H1 (cell line): Measurements from ENCODE around the gene GRXCR2. TPM values are rescaled to one million over a fixed set of nuclear protein-coding genes. Genes with fewer than 3 reads are reported as not detected.

Experiments
- CTCF ChIA-PET: fragments of 300-600 bp; sonication (Branson Sonifier 250); formaldehyde crosslinking; loops from one replicate; lab custom pipeline; 2021; ENCODE audit not compliant: partially characterized antibody; lab: Charles Lee
- POLR2A ChIA-PET: fragments of 300-600 bp; sonication (Branson Sonifier 250); formaldehyde crosslinking; loops from one replicate; lab custom pipeline; 2021; ENCODE audit warnings: inconsistent platforms; ENCODE audit not compliant: partially characterized antibody; lab: Charles Lee
- DNase-seq, 2 experiments: peaks; one replicate each; pipeline versions ENCODE4 v3.0.0 to v3.0.0-alpha.2; 2010 to 2022; ENCODE audit warnings: low spot score in 2 of 2, low read depth in 1 of 2, mixed read lengths in 1 of 2
- FAIRE-seq: peaks from 2 replicates; lab custom pipeline; 2011; peaks lifted over from hg19 to GRCh38; lab: Jason Lieb, UNC
- H2AFZ ChIP-seq: 2 replicates; pipeline ENCODE4 v1.8.1; 2012; ENCODE audit warnings: low read length, inconsistent platforms
- H2AK5ac ChIP-seq: 2 replicates; pipeline ENCODE4 v1.6.1; 2013; ENCODE audit warnings: low read depth, low read length
- H2BK120ac ChIP-seq: replicated peaks from 2 replicates; pipeline ENCODE3; 2013; ENCODE audit warnings: low read depth, low read length, inconsistent platforms
- H2BK12ac ChIP-seq: 2 replicates; pipeline ENCODE4 v1.6.1; 2013; ENCODE audit warnings: low read depth, low read length
- H2BK15ac ChIP-seq: 2 replicates; pipeline ENCODE4 v1.6.1; 2013; ENCODE audit warnings: low read length
- H2BK20ac ChIP-seq: 2 replicates; pipeline ENCODE4 v1.6.1; 2013; ENCODE audit warnings: low read length
- H2BK5ac ChIP-seq: 2 replicates; pipeline ENCODE4 v1.6.1; 2013; ENCODE audit warnings: low read depth, low read length
- H3K14ac ChIP-seq: 2 replicates; pipeline ENCODE4 v1.6.1; 2013; ENCODE audit warnings: inconsistent platforms; ENCODE audit not compliant: insufficient read length
- H3K18ac ChIP-seq: 2 replicates; pipeline ENCODE4 v1.6.1; 2013; ENCODE audit warnings: low read length; ENCODE audit errors: extremely low read depth
- H3K23ac ChIP-seq: 2 replicates; pipeline ENCODE4 v1.6.1; 2013; ENCODE audit warnings: inconsistent platforms; ENCODE audit not compliant: insufficient read length
- H3K23me2 ChIP-seq: 2 replicates; pipeline ENCODE4 v1.6.1; 2013; ENCODE audit warnings: low read depth, low read length
- H3K27ac ChIP-seq: 2 replicates; pipeline ENCODE4 v1.6.1; 2011; ENCODE audit warnings: low read depth, low read length, inconsistent platforms
- H3K27me3 ChIP-seq, 4 experiments: replicated peaks in 1 of 4; 1 replicate in 1 of 4; 2 replicates in 3 of 4; pipeline versions ENCODE4 v1.6.1 to v1.8.1; 2011 to 2013; ENCODE audit warnings: low read length in 3 of 4, mild to moderate bottlenecking in 3 of 4, inconsistent platforms in 2 of 4, mixed read lengths in 2 of 4, moderate library complexity in 1 of 4; ENCODE audit not compliant: control insufficient read depth in 3 of 4, insufficient read depth in 3 of 4; ENCODE audit errors: extremely low read depth in 1 of 4
- H3K36me3 ChIP-seq, 4 experiments: 2 replicates each; pipeline versions ENCODE4 v1.6.1 to v1.8.1; 2011 to 2013; ENCODE audit warnings: mild to moderate bottlenecking in 4 of 4, low read length in 3 of 4, moderate library complexity in 2 of 4, control low read depth in 1 of 4, inconsistent platforms in 1 of 4; ENCODE audit not compliant: insufficient read depth in 4 of 4, control insufficient read depth in 2 of 4
- H3K4ac ChIP-seq: replicated peaks from 2 replicates; pipeline ENCODE3; 2013; ENCODE audit warnings: low read length, low read depth, mixed read lengths, inconsistent platforms; ENCODE audit not compliant: insufficient read length
- H3K4me1 ChIP-seq, 4 experiments: replicated peaks in 1 of 4; 1 replicate in 1 of 4; 2 replicates in 3 of 4; pipeline versions ENCODE4 v1.6.1 to v1.8.1; 2011 to 2013; ENCODE audit warnings: low read length in 3 of 4, inconsistent platforms in 2 of 4, mixed read lengths in 1 of 4; ENCODE audit not compliant: insufficient read depth in 4 of 4, control insufficient read depth in 3 of 4
- H3K4me2 ChIP-seq, 2 experiments: 2 replicates each; pipeline versions ENCODE4 v1.6.1 to v1.8.1; 2011 to 2013; ENCODE audit warnings: low read depth in 2 of 2, low read length in 2 of 2, control low read depth in 1 of 2, inconsistent platforms in 1 of 2, mild to moderate bottlenecking in 1 of 2; ENCODE audit not compliant: insufficient read depth in 1 of 2
- H3K4me3 ChIP-seq, 4 experiments: fragments of 200-600, 300-600 bp in 1 of 4; sonication (generic), shearing (Covaris generic), sonication (Bioruptor Twin) in 1 of 4; 2 replicates each; pipeline versions ENCODE4 v1.5.1 to v1.8.1; 2011 to 2016; ENCODE audit warnings: low read length in 4 of 4, low read depth in 3 of 4, control low read depth in 2 of 4, inconsistent platforms in 2 of 4, mild to moderate bottlenecking in 2 of 4, mixed read lengths in 1 of 4, moderate library complexity in 1 of 4; ENCODE audit not compliant: insufficient read depth in 2 of 4; ENCODE audit errors: extremely low read depth in 1 of 4
- H3K56ac ChIP-seq: replicated peaks from 2 replicates; pipeline ENCODE3; 2013; ENCODE audit warnings: low read depth, mild to moderate bottlenecking, mixed read lengths, low read length, inconsistent platforms; ENCODE audit not compliant: insufficient read length
- H3K79me1 ChIP-seq: 2 replicates; pipeline ENCODE4 v1.6.1; 2013; ENCODE audit warnings: low read depth, low read length, control low read depth
- H3K79me2 ChIP-seq, 2 experiments: 2 replicates each; pipeline versions ENCODE4 v1.6.1 to v1.8.1; 2012 to 2013; ENCODE audit warnings: low read length in 2 of 2, mild to moderate bottlenecking in 2 of 2, inconsistent platforms in 1 of 2; ENCODE audit not compliant: insufficient read depth in 2 of 2, control insufficient read depth in 1 of 2
- H3K9ac ChIP-seq, 4 experiments: replicated peaks in 1 of 4; 1 replicate in 1 of 4; 2 replicates in 3 of 4; pipeline versions ENCODE4 v1.6.1 to v1.8.1; 2011 to 2013; ENCODE audit warnings: low read depth in 3 of 4, low read length in 3 of 4, control low read depth in 2 of 4, mild to moderate bottlenecking in 2 of 4, moderate library complexity in 2 of 4, inconsistent platforms in 1 of 4; ENCODE audit errors: extremely low read depth in 1 of 4
- H3K9me3 ChIP-seq, 2 experiments: 2 replicates each; pipeline versions ENCODE4 v1.6.1 to v1.8.1; 2012 to 2013; ENCODE audit warnings: mild to moderate bottlenecking in 2 of 2, moderate library complexity in 2 of 2, control low read depth in 1 of 2, inconsistent platforms in 1 of 2, low read depth in 1 of 2, low read length in 1 of 2, mixed read lengths in 1 of 2; ENCODE audit not compliant: insufficient read depth in 2 of 2
- H4K20me1 ChIP-seq, 2 experiments: replicated peaks in 1 of 2; 2 replicates each; pipeline versions ENCODE3 to v1.8.1; 2011 to 2013; ENCODE audit warnings: inconsistent platforms in 2 of 2, low read length in 2 of 2, mild to moderate bottlenecking in 1 of 2; ENCODE audit not compliant: insufficient read depth in 2 of 2, control insufficient read depth in 1 of 2
- H4K5ac ChIP-seq: 2 replicates; pipeline ENCODE4 v1.6.1; 2013; ENCODE audit warnings: low read length, low read depth, mixed read lengths, inconsistent platforms; ENCODE audit not compliant: insufficient read length
- H4K8ac ChIP-seq: 2 replicates; pipeline ENCODE4 v1.8.0; 2013; ENCODE audit warnings: mild to moderate bottlenecking, moderate library complexity, low read length, inconsistent platforms; ENCODE audit not compliant: insufficient read depth; ENCODE audit errors: extremely low read depth
- H4K91ac ChIP-seq: replicated peaks from 2 replicates; pipeline ENCODE3; 2013; ENCODE audit warnings: low read length, mixed read lengths, inconsistent platforms; ENCODE audit not compliant: insufficient read length
- BACH1 ChIP-seq: IDR thresholded peaks from 2 replicates; pipeline ENCODE4 v1.6.1; 2012; ENCODE audit warnings: low read length, improper control_type of control experiment
- BCL11A ChIP-seq, 2 experiments: IDR thresholded peaks; one replicate each; pipeline ENCODE4 v1.6.1; 2011; ENCODE audit warnings: low read depth in 2 of 2, low read length in 2 of 2, mild to moderate bottlenecking in 2 of 2
- CHD2 ChIP-seq: IDR thresholded peaks from 2 replicates; pipeline ENCODE4 v1.6.1; 2012; ENCODE audit warnings: low read length, improper control_type of control experiment
- GABPA ChIP-seq: IDR thresholded peaks from 2 replicates; pipeline ENCODE4 v1.6.1; 2011; ENCODE audit warnings: mild to moderate bottlenecking, low read length, moderate library complexity, borderline replicate concordance; ENCODE audit not compliant: insufficient read depth
- RFX5 ChIP-seq: IDR thresholded peaks from 2 replicates; pipeline ENCODE4 v1.6.1; 2011; ENCODE audit warnings: low read depth, low read length, improper control_type of control experiment, borderline replicate concordance
- SAP30 ChIP-seq: fragments of 300-600 bp; sonication (generic); IDR thresholded peaks from 2 replicates; pipeline ENCODE4 v1.7.1; 2012; ENCODE audit warnings: low read length, moderate library complexity, mild to moderate bottlenecking, inconsistent platforms; ENCODE audit not compliant: insufficient read depth, insufficient replicate concordance
- SIRT6 ChIP-seq: IDR thresholded peaks from one replicate; pipeline ENCODE4 v1.7.1; 2012; ENCODE audit warnings: low read length, inconsistent platforms
- TBP ChIP-seq: IDR thresholded peaks from 2 replicates; pipeline ENCODE4 v1.6.1; 2011; ENCODE audit warnings: low read depth, low read length, improper control_type of control experiment
- USF2 ChIP-seq: IDR thresholded peaks from 2 replicates; pipeline ENCODE4 v1.6.1; 2011; ENCODE audit warnings: low read length, improper control_type of control experiment
- WGBS, 2 experiments: shearing (Covaris generic) in 1 of 2; methylation state at CpG; one replicate each; pipeline versions ENCODE4 v1.1.6 to v1.1.7; 2013 to 2015; ENCODE audit warnings: low lambda C conversion rate in 2 of 2, mixed read lengths in 2 of 2, inconsistent platforms in 1 of 2, low coverage in 1 of 2, missing lambda C conversion rate in 1 of 2; ENCODE audit not compliant: insufficient replicate concordance in 2 of 2, insufficient coverage in 1 of 2, insufficient read length in 1 of 2; ENCODE audit errors: extremely low coverage in 1 of 2, missing lambda C conversion rate in 1 of 2; 5-methylcytosine and 5-hydroxymethylcytosine counted together
- polyA plus RNA-seq, 7 experiments: library from polyadenylated mRNA; depleted of rRNA in 3 of 7; stranded (reverse) in 5 of 7; unstranded in 2 of 7; fragments of >200 nt in 5 of 7; fragments of 200-250 nt in 2 of 7; gene quantifications; 1 replicate in 5 of 7; 2 replicates in 1 of 7; 4 replicates in 1 of 7; pipeline versions ENCODE4 v1.2.1 to v1.2.3, GENCODE V29; 2011 to 2013; ENCODE audit warnings: missing spikeins in 2 of 7, mixed read lengths in 2 of 7
- total RNA-seq: library from RNA; stranded (reverse); fragmentation: NEBNext Ultra II Directional; extraction: Animal tissue kit (Norgen Biotek cat#: 25700); gene quantifications from 2 replicates; pipeline ENCODE4 v1.2.1, GENCODE V29; 2021

Gene GRXCR2
- total and polyA plus RNA-seq, 2 of the 8 experiments (the other 6 are each of a cell fraction or from before 2014, with no cell fraction given), result not detected

GRCh38 chr5:145835848-145836239, 37.0 kb downstream of the GRXCR2 start:
- Histone ChIP-seq H4K20me1 (no peaks in the 10 kb centered on the region), H3K23ac (no peak overlapping the region), H2BK12ac (no peak overlapping the region), H3K23me2 (peaks cover 11% of the 10 kb centered on the region; the same call in 1 of the 2 replicates), H4K5ac (no peak overlapping the region), H2AK5ac (no peak overlapping the region), H3K4ac (no peak overlapping the region), H2BK120ac (no peak overlapping the region), H2AFZ (peak overlapping the region; percentile 81; the same call in 1 of the 2 replicates), H3K9ac (peak overlapping the region in 3 of 4 experiments; percentile 42 to 45 (median 45); a peak in 5 of 7 replicates), H3K4me3 (peak overlapping the region; percentile 56 to 66 (median 62); a peak in 7 of 8 replicates), H3K79me1 (no peaks in the 10 kb centered on the region), H4K8ac (no peak overlapping the region), H3K14ac (no peak overlapping the region), H3K9me3 (no peaks in the 10 kb centered on the region), H3K36me3 (no peaks in the 10 kb centered on the region), H4K91ac (no peak overlapping the region), H2BK20ac (no peak overlapping the region), H3K18ac (0 out of 2 replicates have a peak overlapping the region, but pooled peaks have one; percentile 9), H3K27me3 (peaks cover 0 to 18% (median 16%) of the 10 kb centered on the region in 4 experiments; a peak in 6 of 7 replicates), H3K4me1 (peaks cover 2 to 6% (median 4%) of the 10 kb centered on the region in 4 experiments; a peak in 4 of 7 replicates), H3K27ac (no peak overlapping the region), H3K4me2 (peak overlapping the region; percentile 77 to 79), H3K56ac (no peak overlapping the region), H3K79me2 (no peaks in the 10 kb centered on the region), H2BK15ac (no peak overlapping the region), H2BK5ac (no peak overlapping the region)
- ChIA-PET CTCF (interaction anchor here (0.6 to 2.6 kb wide), 11 partner anchors 10 to 218 kb away, joined by 3 to 13 read pairs (median 5); no protein-coding TSS in a partner anchor), POLR2A (interaction anchor here (0.8 to 1.4 kb wide), 3 partner anchors 8 to 1632 kb away, joined by 3 read pairs; partner anchors contain the start of gene SH3RF2)
- 67% methylated on average over 18 of the region's 18 CpGs; no CpG with 5 or more reads in 1 of the 2 experiments for WGBS, 2 experiments
- TF ChIP-seq SIRT6, result no peak
- TF ChIP-seq TBP, result no peak
- no peak for TF ChIP-seq SAP30
- TF ChIP-seq CHD2, result no peak
- TF ChIP-seq RFX5, result no peak
- no peak for TF ChIP-seq BCL11A (IDR thresholded peaks at IDR 0.05; ENCODE audit: low read depth in 2 of 2, low read length in 2 of 2)
- TF ChIP-seq BACH1, result no peak
- TF ChIP-seq USF2, result no peak
- no peak for TF ChIP-seq GABPA
- FAIRE-seq (no peak), DNase-seq (no peak)
